GM10266 (cell line): ENCODE results near the gene JUNB.

Experiments
- DNase-seq: peaks from one replicate; pipeline ENCODE4 v3.0.0; 2012; ENCODE audit errors: extremely low spot score
- TF ChIP-seq, protein P1 (sequence below): IDR thresholded peaks from 2 replicates; pipeline ENCODE4 v1.5.1; 2012; ENCODE audit warnings: mild to moderate bottlenecking, low read depth; ENCODE audit not compliant: control insufficient read depth, insufficient read depth; ENCODE audit errors: missing control alignments

JUNB gene

DNA sequence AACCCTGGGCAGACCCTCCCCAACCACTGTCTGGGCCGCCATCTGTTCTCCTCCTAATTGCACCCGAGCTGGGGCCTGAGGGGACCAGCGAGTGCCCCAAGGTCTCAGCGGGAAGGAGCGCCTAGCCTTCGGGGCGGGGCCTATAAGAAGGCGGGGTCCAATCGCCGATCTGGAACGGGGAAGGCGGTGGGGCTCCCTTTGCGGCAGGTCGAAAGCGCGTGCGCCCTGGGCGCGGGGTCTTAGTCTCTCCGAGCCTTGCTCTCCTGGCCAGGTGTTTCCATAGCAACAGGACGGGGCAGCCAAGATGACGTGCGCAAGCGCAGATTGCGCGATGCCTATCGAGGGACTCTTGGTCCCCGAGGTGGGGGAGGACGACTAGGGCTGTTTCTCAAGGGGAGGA, 49.8 kb downstream of the JUNB start:
- TF ChIP-seq, protein P1, sequence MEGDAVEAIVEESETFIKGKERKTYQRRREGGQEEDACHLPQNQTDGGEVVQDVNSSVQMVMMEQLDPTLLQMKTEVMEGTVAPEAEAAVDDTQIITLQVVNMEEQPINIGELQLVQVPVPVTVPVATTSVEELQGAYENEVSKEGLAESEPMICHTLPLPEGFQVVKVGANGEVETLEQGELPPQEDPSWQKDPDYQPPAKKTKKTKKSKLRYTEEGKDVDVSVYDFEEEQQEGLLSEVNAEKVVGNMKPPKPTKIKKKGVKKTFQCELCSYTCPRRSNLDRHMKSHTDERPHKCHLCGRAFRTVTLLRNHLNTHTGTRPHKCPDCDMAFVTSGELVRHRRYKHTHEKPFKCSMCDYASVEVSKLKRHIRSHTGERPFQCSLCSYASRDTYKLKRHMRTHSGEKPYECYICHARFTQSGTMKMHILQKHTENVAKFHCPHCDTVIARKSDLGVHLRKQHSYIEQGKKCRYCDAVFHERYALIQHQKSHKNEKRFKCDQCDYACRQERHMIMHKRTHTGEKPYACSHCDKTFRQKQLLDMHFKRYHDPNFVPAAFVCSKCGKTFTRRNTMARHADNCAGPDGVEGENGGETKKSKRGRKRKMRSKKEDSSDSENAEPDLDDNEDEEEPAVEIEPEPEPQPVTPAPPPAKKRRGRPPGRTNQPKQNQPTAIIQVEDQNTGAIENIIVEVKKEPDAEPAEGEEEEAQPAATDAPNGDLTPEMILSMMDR: no peak
- no peak for DNase-seq

DNA sequence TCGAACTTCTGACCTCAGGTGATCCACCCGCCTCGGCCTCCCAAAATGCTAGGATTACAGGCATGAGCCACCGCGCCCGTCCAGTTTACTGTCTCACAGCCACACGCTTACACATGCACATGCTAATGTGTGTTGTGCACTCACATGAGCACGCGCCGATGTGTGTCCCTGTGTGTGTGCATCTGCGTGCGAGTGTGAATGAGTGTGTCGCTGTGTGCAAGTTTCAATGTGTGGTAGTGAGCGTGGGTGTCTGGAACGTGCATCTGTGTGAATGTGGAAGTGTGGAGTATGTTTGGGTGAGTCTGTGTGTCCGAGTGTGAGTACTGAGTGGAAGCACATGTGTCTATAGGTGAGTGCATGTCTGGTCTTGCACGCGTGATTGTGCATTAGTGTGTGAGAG, 51.2 kb downstream of the JUNB start:
- no peak for DNase-seq
- TF ChIP-seq, protein P1: no peak
